NCI-H345 (cell line): Measurements from ENCODE around the gene AFTPH.

Source experiments
- DNase-seq: peaks from one replicate; lab custom pipeline; 2025; lab: John Stamatoyannopoulos, UW

AFTPH gene

GRCh38 chr2:64632835-64633819 lies 109.0 kb downstream of the AFTPH start:
- no peak for DNase-seq

GRCh38 chr2:64634345-64635267 lies 110.5 kb downstream of the AFTPH start:
- DNase-seq, result no peak

DNA sequence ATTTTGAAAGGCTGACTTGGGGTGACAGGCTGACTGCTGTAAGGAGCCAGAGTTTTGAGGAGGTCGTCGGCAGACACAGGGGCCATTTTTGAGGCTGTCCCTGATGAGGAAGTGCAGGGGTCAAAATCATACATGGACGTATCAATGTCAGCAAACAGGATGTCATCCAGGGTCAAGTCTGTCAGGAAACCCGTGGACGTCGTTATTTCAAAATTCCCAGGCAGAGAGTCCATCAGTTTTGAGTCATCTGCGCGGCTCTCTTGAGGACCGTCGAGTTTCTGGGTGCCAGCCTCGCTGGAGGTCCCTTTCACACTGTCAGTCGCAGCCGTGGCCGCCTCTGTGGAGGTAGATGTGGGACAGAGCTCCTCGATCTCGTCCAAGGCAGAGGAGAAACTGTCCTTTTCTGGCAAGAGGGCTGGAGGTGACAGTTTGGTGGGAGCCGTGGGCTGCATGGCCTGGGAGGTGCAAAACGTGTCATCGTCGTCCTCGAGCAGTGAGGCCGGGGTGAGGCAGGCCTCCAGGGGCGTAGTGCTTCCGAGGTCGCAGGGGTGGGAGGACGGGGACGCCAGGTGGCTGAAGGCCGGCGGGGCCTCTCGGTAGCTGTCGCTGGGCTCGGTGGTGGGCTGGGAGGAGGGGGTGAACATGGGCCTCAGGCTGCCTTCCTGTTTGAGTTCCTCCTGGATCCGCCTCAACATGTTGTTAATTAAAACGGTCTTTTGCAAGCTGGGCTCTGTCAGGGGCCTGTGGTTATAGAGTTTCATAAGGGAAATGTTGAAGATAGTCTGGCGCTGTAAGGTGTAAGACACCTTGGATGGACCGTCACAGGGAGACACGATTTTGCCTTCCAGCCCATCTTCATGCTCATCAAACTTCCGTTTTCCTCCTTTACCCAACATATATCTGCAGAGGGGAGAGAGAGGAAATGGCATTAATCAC lies 112.1 kb downstream of the AFTPH start:
- DNase-seq, result no peak

GRCh38 chr2:64637000-64637635 lies 113.0 kb downstream of the AFTPH start:
- no peak for DNase-seq

GRCh38 chr2:64637931-64638330 lies 113.8 kb downstream of the AFTPH start:
- no peak for DNase-seq

- DNase-seq, result no peak
Measured at GRCh38 chr2:64638502-64639120, 114.5 kb downstream of the AFTPH start.

GRCh38 chr2:64639691-64640090 lies 115.6 kb downstream of the AFTPH start:
- DNase-seq, result no peak

DNA sequence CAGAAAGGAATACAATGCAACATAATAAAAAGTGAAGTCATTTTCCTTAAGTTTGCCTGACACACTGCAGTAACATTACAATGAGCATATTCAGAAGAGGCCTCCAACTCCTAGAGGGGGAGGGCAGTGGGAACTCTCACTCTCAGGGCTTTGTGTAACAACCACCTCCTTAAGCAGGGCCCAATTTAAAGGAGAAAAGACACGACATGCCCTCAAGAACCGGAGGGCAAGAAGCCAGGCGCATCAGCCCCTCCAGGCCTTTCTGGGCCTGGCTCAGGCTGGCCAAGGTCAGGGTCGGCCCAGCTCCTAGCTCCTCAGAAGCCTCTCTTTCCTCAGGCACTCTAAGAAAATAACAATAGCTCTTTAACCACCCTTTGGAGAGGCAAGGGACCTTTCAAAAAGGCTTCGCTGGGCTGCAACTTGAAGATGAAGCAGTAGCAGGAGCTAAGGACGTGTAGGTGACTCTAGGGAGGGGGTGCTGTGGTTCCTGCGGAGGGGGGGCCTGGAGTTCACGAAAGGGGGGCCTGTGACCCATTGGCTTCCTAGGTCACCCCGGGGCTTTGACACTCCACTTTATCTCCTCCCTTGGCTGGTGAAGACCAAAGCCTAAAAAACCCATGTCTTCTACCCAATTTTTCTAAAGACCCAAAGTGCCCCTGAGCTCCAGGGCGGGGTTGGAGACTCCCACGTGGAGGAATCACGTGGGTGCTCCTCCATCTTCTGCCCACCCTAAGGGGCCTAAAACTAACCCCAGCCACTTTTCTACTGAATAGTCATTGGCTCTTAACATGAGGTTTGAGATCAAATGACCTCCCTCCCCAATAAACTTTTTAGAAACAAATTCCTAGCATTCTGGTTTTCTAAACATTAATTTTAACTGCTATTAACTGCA lies 116.3 kb downstream of the AFTPH start:
- no peak for DNase-seq

DNA sequence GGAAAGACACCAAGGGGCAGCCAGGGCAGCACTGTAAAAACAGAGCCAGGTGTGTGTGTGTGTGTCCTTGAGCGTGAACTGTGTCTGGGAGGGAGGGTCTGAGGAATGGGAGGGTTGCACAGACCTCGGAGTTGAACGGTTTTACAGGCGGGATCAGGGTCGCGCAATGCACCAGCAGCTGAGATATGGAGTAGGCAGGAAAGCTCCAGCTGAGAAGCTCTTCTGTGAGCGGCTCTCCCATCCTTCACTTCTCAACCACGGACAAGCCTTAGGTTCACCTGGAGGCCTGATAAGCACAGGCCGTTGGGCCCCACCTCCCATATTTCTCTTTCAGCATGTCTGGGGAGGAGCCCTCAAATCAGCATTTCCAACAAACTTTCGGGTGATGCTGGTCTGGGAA lies 117.5 kb downstream of the AFTPH start:
- DNase-seq, result no peak
